B cell (primary cell): ENCODE data around the gene NUDT12. TPM values are rescaled to one million over a fixed set of nuclear protein-coding genes. Genes with fewer than 3 reads are reported as not detected.

Experiments used
- ATAC-seq: fragments of 200-7000 bp; cut with Tn5 transposase; one replicate; pipeline ENCODE4 v1.10.0; 2021; ENCODE audit warnings: low read depth, mild to moderate bottlenecking, moderate number of reproducible peaks, moderate library complexity
- CTCF ChIA-PET: fragments of 350-600 bp; sonication (Branson Sonifier 250); formaldehyde crosslinking; loops from one replicate; lab custom pipeline; 2021; ENCODE audit warnings: antibody characterized with exemption, inconsistent platforms; lab: Charles Lee
- POLR2A ChIA-PET: fragments of 350-600 bp; sonication (Branson Sonifier 250); formaldehyde crosslinking; loops from one replicate; lab custom pipeline; 2021; ENCODE audit warnings: antibody characterized with exemption; lab: Charles Lee
- DNase-seq: peaks from one replicate; pipeline ENCODE4 v3.0.0; 2013
- H2AFZ ChIP-seq: 2 replicates; pipeline ENCODE4 v1.6.1; 2012; ENCODE audit warnings: mild to moderate bottlenecking, low read depth, low read length; ENCODE audit not compliant: insufficient read depth, poor library complexity, severe bottlenecking
- H3K27ac ChIP-seq, 2 donors: 1 replicate in 1 of 2; 2 replicates in 1 of 2; pipeline ENCODE4 v1.5.1; 2012 to 2013; ENCODE audit warnings: low read length in 2 of 2, mild to moderate bottlenecking in 2 of 2, moderate library complexity in 1 of 2
- H3K27me3 ChIP-seq, 4 experiments: fragments of 200-600 bp in 1 of 4; sonication (generic) in 1 of 4; replicated peaks in 1 of 4; 1 replicate in 2 of 4; 2 replicates in 2 of 4; pipeline versions ENCODE4 v1.6.1 to v1.7.0; 2013 to 2016; ENCODE audit warnings: low read length in 3 of 4, mild to moderate bottlenecking in 2 of 4, mixed read lengths in 1 of 4, moderate library complexity in 1 of 4; ENCODE audit not compliant: insufficient read depth in 4 of 4, control insufficient read depth in 3 of 4; ENCODE audit errors: control extremely low read depth in 1 of 4
- H3K36me3 ChIP-seq, 2 experiments: replicated peaks in 1 of 2; 1 replicate in 1 of 2; 2 replicates in 1 of 2; pipeline versions ENCODE4 v1.6.1 to v1.7.1; 2013; ENCODE audit warnings: low read length in 1 of 2; ENCODE audit not compliant: insufficient read depth in 2 of 2, control insufficient read depth in 1 of 2; ENCODE audit errors: control extremely low read depth in 1 of 2, extremely low read depth in 1 of 2
- H3K4me1 ChIP-seq, 2 donors: fragments of 200-600 bp in 1 of 2; sonication (generic) in 1 of 2; 1 replicate in 1 of 2; 2 replicates in 1 of 2; pipeline versions ENCODE4 v1.5.1 to v1.6.1; 2013 to 2017; ENCODE audit warnings: low read length in 2 of 2; ENCODE audit not compliant: control insufficient read depth in 2 of 2, insufficient read depth in 2 of 2
- H3K4me2 ChIP-seq: replicated peaks from 2 replicates; pipeline ENCODE3; 2012; ENCODE audit warnings: mild to moderate bottlenecking, low read depth, low read length; ENCODE audit not compliant: poor library complexity, severe bottlenecking
- H3K4me3 ChIP-seq, 5 experiments: fragments of 200-600 bp in 1 of 5; sonication (generic) in 1 of 5; 1 replicate in 3 of 5; 2 replicates in 2 of 5; pipeline versions ENCODE4 v1.5.1 to v1.7.0; 2011 to 2016; ENCODE audit warnings: low read length in 4 of 5, mild to moderate bottlenecking in 4 of 5, low read depth in 2 of 5, control low read depth in 1 of 5, moderate library complexity in 1 of 5; ENCODE audit not compliant: insufficient read depth in 1 of 5; ENCODE audit errors: control extremely low read depth in 1 of 5, extremely low read depth in 1 of 5
- H3K79me2 ChIP-seq: fragments of 200-600 bp; sonication (generic); one replicate; pipeline ENCODE4 v1.6.0; 2016; ENCODE audit warnings: low read length; ENCODE audit not compliant: control insufficient read depth, insufficient read depth
- H3K9ac ChIP-seq: fragments of 200-600 bp; sonication (generic); 2 replicates; pipeline ENCODE4 v1.6.1; 2017; ENCODE audit warnings: mild to moderate bottlenecking, low read length, moderate library complexity
- H3K9me3 ChIP-seq, 3 donors: one replicate each; pipeline versions ENCODE4 v1.6.1 to v1.7.1; 2013; ENCODE audit warnings: low read length in 2 of 3; ENCODE audit not compliant: control insufficient read depth in 2 of 3, insufficient read depth in 1 of 3; ENCODE audit errors: control extremely low read depth in 1 of 3
- H4K20me1 ChIP-seq: 2 replicates; pipeline ENCODE4 v1.6.0; 2012; ENCODE audit warnings: mild to moderate bottlenecking, low read length; ENCODE audit not compliant: insufficient read depth, control insufficient read depth, poor library complexity, severe bottlenecking
- H3K27ac Mint-ChIP-seq: one replicate; pipeline ENCODE4 v1.8.0; 2021; ENCODE audit warnings: mixed read lengths
- H3K27me3 Mint-ChIP-seq: one replicate; pipeline ENCODE4 v1.8.0; 2021; ENCODE audit warnings: mixed read lengths
- H3K4me1 Mint-ChIP-seq: one replicate; pipeline ENCODE4 v1.8.0; 2021; ENCODE audit warnings: mixed read lengths
- H3K4me3 Mint-ChIP-seq: one replicate; pipeline ENCODE4 v1.8.0; 2021; ENCODE audit warnings: mixed read lengths
- H3K9me3 Mint-ChIP-seq: one replicate; pipeline ENCODE4 v1.8.0; 2022; ENCODE audit warnings: mixed read lengths; ENCODE audit not compliant: insufficient read depth
- CTCF ChIP-seq: fragments of 200-600 bp; IDR thresholded peaks from one replicate; pipeline ENCODE4 v1.8.0; 2022; ENCODE audit warnings: antibody characterized with exemption, mild to moderate bottlenecking
- EZH2 ChIP-seq: IDR thresholded peaks from 2 replicates; pipeline ENCODE4 v1.6.1; 2012; ENCODE audit warnings: borderline replicate concordance, low read depth, mild to moderate bottlenecking, moderate library complexity, low read length; ENCODE audit not compliant: insufficient read depth, poor library complexity, severe bottlenecking
- WGBS: methylation state at CpG from one replicate; pipeline ENCODE4 v1.1.5; 2013; ENCODE audit warnings: missing lambda C conversion rate; ENCODE audit not compliant: insufficient coverage; 5-methylcytosine and 5-hydroxymethylcytosine counted together
- intact Hi-C: fragments of 100-400 bp; cut with micrococcal nuclease; formaldehyde crosslinking; loops from one replicate; pipeline ENCODE4 v1.10.0; 2022
- polyA plus RNA-seq: library from polyadenylated mRNA; depleted of rRNA; stranded (reverse); fragments of >200 nt; gene quantifications from 2 replicates; pipeline ENCODE4 v1.2.3, GENCODE V29; 2012
- total RNA-seq, 2 donors: library from RNA; stranded (reverse); fragments of 120-200 nt in 1 of 2; gene quantifications; 1 replicate in 1 of 2; 2 replicates in 1 of 2; pipeline versions ENCODE4 v1.2.3 to v1.2.4, GENCODE V29; 2013 to 2022

Gene NUDT12
- total and polyA plus RNA-seq, 2 donors (not counting 1 experiment from before 2014, with no cell fraction given), result 0.97 to 2.6 TPM

GRCh38 chr5:103526164-103526915 lies 36.2 kb downstream of the NUDT12 start:
- Mint-ChIP-seq H3K9me3 (no peaks in the 10 kb centered on the region), H3K4me1 (no peaks in the 10 kb centered on the region), H3K27ac (no peak overlapping the region), H3K4me3 (no peak overlapping the region), H3K27me3 (no peaks in the 10 kb centered on the region)
- ChIA-PET POLR2A (no interaction called here), CTCF (no interaction called here)
- no peaks in the 10 kb centered on the region for H3K27me3 ChIP-seq
- intact Hi-C loops, result no loop called here
- WGBS, result 89% methylated on average over 5 of the region's 6 CpGs
- H2AFZ ChIP-seq, result no peak overlapping the region
- TF ChIP-seq EZH2 (no peak), CTCF (no peak)
- no peaks in the 10 kb centered on the region for H3K9me3 ChIP-seq
- H3K79me2 ChIP-seq, result no peaks in the 10 kb centered on the region
- H4K20me1 ChIP-seq, result no peaks in the 10 kb centered on the region
- DNase-seq, result no peak
- H3K4me2 ChIP-seq, result no peak overlapping the region
- no peak overlapping the region for H3K9ac ChIP-seq
- H3K27ac ChIP-seq, result no peak overlapping the region
- no peaks in the 10 kb centered on the region for H3K4me1 ChIP-seq
- no peak for ATAC-seq
- H3K36me3 ChIP-seq, result no peaks in the 10 kb centered on the region
- no peak overlapping the region for H3K4me3 ChIP-seq

- Histone ChIP-seq H3K9ac (no peak overlapping the region), H3K4me1 (no peaks in the 10 kb centered on the region), H3K27me3 (no peaks in the 10 kb centered on the region), H2AFZ (no peak overlapping the region), H3K36me3 (no peaks in the 10 kb centered on the region), H3K9me3 (no peaks in the 10 kb centered on the region), H4K20me1 (no peaks in the 10 kb centered on the region), H3K27ac (no peak overlapping the region), H3K79me2 (no peaks in the 10 kb centered on the region), H3K4me2 (no peak overlapping the region), H3K4me3 (no peak overlapping the region)
- intact Hi-C loops, result no loop called here
- DNase-seq (no peak), ATAC-seq (no peak)
- Mint-ChIP-seq H3K4me3 (no peak overlapping the region), H3K9me3 (no peaks in the 10 kb centered on the region), H3K27me3 (no peaks in the 10 kb centered on the region), H3K4me1 (no peaks in the 10 kb centered on the region), H3K27ac (no peak overlapping the region)
- TF ChIP-seq CTCF (no peak), EZH2 (no peak)
- CTCF ChIA-PET, result interaction anchor here (0.7 kb wide), 1 partner anchor 38 kb away, joined by 3 read pairs; no protein-coding TSS in a partner anchor
- POLR2A ChIA-PET, result no interaction called here
- no CpG with 5 or more reads among the region's 1 CpG for WGBS
Observed at GRCh38 chr5:103525361-103525760, 37.2 kb downstream of the NUDT12 start.
